Cerebellar nuclear complex (tissue), 1 donor: ENCODE results near the gene EIF4EBP2.

ENCODE experiments used
- DNase-seq, 2 experiments: peaks; one replicate each; lab custom pipeline; 2025; lab: John Stamatoyannopoulos, UW

Gene EIF4EBP2

DNA sequence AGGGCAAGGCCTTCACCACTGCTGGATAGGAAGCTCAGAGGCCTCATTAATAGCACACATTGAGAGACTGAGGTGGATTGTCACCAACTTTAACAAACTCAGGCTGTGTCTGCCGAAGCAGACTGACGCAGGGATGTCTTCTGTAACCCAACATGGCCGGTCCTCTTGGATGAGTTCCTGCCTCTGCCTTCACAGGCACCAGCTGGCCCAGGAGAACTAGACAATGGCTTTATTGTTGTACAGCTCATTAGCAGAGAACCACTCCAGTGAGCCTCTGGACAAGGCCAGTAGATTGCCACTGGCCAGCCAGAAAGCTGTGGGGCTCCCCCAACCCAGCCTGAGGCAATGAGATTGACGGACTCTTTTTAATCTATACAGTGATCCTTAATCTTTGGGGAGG, 28.2 kb downstream of the EIF4EBP2 start:
- no peak for DNase-seq

GRCh38 chr10:70432561-70433263, 28.8 kb downstream of the EIF4EBP2 start:
- DNase-seq, result no peak

DNA sequence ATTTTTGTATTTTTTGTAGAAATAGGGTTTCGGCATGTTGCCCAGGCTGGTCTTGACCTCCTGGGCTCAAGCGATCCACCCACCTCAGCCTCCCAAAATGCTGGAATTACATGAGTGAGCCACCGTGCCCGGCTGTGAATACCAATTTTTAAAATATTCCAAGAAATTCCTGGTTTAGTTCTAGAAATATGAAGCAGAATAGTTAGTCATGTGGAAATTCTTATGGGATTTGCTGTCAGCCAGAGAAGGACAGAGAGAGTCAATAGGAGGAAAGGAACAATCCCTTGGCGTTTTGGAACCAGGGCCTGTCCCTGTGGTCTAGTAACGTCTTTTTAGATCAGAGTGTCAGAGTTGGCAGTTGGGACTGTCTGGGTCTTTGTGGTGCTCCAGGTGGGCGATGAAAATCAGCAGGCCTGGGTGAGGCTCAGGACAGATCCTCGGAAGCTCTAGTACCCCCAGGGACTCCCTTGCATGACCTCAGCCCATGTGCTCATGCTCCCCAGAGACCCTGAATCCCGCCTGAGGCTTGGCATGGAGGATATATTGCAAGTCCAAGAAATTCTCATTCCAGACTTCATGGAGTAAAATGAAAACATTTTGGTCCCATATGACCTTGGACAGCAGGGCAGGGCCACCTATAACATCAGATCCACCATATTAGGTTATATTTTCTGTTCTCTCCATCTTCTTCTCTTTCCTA, 29.8 kb downstream of the EIF4EBP2 start:
- DNase-seq, result no peak

GRCh38 chr10:70435241-70436085, 31.5 kb downstream of the EIF4EBP2 start:
- DNase-seq, result no peak

DNA sequence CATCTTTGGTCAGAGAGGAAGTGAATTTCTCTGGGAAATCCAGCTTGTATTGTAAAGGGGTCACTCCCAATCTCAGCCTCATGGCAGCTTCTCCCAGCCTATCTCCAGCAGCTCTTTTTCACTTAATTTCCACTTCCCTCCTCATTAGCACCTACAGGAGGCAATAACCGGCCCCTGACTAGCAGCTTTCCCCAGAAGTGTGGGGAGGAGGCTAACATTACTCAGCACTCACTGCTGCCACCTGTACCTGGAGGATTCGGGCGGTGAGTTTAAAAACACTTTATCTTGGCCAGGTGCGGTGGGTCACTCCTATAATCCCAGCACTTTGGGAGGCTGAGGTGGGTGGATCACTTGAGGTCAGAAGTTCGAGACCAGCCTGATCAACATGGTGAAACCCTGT, 33.8 kb downstream of the EIF4EBP2 start:
- no peak for DNase-seq

- DNase-seq, result no peak
Observed at GRCh38 chr10:70440296-70441160, 36.6 kb downstream of the EIF4EBP2 start.

DNA sequence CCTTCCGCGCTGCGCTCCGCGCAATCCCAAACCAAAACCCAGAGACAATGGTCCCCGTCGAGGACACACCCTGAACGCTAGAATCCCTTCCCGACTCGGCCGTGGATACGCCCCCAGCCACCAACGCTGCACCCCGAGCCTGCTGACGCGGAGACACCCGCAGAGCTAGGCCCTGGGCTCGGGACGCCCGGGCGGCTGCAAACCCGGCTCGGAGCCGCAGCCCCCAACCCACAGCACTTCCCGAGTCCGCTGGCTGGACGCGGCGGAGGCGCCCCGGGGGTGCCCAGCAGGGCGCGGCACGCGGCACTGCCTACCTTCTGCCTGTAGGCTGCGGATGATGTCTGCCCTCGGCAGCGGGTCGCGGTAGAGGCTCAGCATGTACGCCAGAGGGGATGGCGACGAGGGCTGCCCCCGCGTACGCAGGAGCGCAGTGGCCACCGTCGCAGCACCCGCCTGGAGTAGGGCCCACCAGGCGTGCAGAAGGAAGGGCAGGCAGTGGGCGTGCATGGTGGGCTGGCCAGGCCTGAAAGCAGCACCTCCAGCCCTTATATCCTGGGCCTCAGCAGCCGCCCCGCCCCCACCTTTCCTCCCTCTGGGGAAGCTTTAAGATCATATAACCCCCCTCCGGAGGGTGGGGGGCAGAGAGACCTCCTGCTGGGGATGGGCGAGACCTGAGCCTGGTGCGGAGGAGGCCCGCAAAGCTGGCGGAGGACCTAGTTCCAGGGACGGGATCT, 37.4 kb downstream of the EIF4EBP2 start, which contains the start of gene NODAL:
Gene NODAL, minus strand, starts transcription at position 521 of the 734 bp plus-strand sequence. Its CDS starts 14 bp downstream, at position 507.
- no peak for DNase-seq

DNA sequence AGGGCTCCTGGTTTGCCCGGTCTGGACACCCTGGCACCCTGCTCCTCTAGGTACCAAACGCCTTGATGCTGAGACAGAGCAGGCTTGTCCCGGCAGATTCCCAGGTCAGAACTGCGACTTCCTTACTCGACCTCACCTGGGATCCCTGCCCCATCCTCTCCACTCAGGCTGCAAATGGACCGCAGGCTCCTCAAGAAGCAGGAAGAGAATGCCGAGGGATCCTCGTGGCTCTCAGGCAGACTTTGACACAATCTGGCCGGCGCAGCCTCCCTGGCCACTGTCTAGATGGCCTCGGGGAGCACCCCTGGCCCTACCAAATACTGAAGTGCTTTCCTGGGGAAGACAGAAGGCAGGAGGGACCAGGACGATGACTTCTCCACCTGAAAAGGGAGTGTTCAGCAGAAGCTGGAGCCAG, 38.0 kb downstream of the EIF4EBP2 start:
- DNase-seq, result no peak

GRCh38 chr10:70442332-70442988, 38.5 kb downstream of the EIF4EBP2 start:
- DNase-seq, result no peak

GRCh38 chr10:70444744-70445143, 40.8 kb downstream of the EIF4EBP2 start:
- DNase-seq, result no peak

DNA sequence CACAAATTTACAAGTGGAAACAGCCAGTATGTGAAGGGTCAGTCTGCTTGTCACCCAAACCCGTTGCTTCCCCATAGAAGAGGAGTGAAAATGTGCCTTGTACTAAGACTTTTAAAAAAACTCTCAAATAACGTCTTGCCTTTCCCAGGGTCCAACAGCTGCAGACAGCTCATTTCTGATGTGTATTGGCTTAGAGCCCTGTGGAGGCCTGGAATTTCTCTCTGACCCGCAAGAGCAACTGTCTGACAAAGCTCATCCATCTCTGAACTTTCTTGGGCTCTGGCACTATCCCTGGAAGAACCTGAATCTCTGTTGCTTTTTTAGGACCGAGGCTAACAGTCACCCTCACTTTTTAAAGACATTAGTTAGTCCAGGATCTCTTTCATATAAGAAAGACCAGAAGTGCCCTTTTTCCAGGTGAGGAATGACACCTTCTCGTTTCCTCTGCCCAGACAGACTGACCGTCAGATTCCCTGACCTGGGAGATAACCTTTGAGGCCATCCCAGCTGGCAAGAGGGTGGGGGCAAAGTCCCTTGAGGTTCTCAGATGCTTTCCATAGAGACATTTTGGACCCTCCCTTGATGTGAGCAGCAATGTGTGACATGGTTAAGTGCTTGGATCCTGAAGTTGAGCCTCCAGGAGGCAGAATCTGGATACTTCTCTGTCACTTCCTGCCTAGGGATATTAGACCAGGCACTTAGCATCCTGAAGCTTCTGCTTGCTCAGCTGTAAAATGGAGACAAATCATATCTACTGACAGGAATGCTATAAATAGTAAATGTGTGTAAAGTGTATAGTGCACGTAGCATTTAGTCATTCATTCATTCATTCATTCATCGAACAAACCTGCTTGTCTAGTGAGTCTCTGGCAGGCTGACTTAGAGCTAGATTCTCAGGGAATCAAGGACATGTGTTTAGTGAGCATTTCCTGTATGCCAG, 42.0 kb downstream of the EIF4EBP2 start:
- DNase-seq, result no peak

DNA sequence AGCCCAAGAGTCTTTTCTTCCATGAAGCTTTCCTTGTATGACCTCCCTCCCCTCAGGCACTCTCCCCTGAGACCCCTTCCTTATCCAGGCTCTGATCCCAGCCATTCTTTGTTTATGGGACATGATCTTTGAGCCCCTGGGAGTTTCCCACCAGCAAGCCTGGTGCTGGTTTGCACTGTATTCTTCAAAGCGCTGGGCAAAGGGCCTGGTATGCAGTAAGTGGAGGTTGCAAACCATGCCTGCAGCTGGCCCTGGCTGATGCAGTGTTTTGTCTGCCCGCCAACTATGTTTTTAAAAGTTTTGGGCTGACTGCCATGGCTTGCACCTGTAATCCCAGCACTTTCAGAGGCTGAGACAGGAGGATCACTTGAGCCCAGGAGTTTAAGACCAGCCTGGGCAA, 44.3 kb downstream of the EIF4EBP2 start:
- no peak for DNase-seq

DNA sequence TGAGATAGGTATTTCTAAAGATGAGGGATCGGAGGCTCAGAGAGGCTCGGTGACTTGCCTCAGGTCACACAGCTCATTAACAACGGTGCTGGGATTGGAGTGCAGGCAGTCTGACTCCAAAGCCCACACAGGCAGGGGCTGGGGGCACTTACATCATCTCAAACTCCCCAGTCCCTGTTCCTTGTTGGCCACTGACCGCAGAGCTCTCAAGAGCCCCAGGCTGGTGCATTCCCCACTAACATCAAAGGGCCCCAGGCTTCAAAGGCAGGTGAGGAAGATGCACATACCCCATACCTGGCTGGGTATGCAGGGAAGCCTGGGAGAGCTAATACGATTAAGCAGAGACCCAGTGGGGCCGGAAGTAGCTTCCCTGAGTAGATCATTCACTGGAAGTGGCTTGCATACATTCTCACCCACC, 51.3 kb downstream of the EIF4EBP2 start:
- no peak for DNase-seq

DNA sequence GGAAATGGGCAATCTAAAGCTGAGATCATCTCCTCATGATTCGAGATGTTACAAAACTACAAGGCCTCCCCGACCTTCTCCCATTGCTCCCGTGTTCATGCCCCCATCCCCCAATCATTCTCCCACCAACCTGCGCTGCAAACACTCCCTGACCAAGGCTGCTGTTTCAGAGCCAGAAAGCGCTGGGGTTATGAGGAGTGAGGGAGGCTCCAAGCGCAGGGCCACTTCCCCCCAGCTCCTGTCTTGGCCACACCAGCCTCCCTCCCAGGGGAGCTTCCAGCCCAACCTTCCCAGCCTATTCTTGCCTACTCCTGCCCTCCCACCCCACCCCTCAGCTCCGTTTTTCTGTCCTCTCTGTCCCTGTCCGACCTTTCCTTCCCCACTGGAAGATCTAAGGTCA, 52.2 kb downstream of the EIF4EBP2 start:
- DNase-seq, result no peak

DNA sequence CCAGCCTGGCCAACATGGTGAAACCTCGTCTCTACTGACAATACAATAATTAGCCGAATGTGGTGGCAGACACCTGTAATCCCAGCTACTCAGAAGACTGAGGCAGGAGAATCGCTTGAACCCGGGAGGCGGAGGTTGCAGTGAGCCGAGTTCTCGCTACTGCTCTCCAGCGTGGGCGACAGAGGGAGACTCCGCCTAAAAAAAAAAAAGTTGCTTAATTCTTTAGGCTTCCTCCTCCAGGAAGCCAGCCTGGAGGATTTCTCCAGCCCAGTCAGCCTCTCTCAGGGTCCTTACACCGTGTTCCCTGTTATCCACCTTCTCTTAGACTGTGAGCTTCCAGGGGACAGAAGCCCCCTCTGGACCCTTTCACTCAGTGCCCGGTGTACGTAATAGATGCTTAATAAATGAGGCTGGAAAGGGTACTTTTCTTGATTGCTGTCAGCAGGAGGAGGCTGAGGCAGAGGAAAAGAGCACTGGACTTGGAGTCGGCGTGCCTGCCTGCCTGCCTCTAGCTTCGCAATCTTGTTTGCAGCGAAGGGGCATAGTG, 53.9 kb downstream of the EIF4EBP2 start:
- DNase-seq, result no peak

GRCh38 chr10:70458329-70459060, 54.5 kb downstream of the EIF4EBP2 start:
- DNase-seq, result no peak

GRCh38 chr10:70459061-70459773, 55.3 kb downstream of the EIF4EBP2 start:
- DNase-seq, result no peak
